Measurements from ENCODE around the gene SH3YL1.
A peak's percentile ranks its signal among the peaks of the same experiment; 100 is the strongest.

SH3YL1 gene

GRCh38 chr2:263774-264492 lies at the start of gene SH3YL1:
Gene SH3YL1, minus strand, starts transcription at chr2:264032. Its CDS starts 48 bp downstream, at chr2:263984.
- DNase-seq, result no peak

DNA sequence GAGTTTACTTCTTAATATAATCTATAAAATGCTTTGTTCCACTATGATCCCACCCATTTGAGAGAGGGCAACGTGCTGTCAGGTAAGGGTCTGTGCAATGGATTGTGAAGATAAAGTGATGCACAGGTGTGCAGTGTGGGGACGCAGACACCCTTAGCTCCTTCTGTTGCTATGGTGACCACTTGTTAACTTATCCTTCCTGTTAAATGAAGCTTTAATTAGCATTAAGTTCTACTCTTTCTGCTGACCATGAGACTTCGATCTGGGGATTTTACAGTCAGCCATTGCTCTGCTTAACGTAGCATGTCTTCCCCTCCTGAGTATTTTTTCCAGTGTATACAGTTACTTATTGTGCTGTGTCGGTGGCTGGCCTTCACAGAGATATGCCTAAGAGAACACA lies 47.2 kb upstream of the SH3YL1 start:
- DNase-seq, result no peak

- DNase-seq, result no peak
Observed at GRCh38 chr2:309954-310510, 46.2 kb upstream of the SH3YL1 start.

- peak; percentile 65 for DNase-seq
Observed at GRCh38 chr2:309148-309953, 45.5 kb upstream of the SH3YL1 start.

DNA sequence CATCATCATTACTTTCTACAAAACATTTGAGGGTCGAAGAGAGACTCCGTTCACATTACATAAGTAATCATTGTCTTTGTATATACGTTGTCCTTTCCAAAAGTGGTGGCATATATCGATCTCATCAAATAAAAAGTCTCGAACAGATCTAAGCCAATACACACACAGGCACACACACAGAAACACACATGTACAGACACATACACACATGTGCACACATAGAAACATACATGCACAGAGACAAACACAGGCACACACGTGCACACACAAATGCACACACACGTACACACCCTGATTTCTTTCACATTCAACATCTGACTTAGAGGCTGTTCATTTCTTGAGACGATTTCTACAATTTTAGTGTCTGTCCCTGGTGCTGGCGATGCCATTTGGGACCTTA lies 41.5 kb upstream of the SH3YL1 start:
- no peak for DNase-seq

DNA sequence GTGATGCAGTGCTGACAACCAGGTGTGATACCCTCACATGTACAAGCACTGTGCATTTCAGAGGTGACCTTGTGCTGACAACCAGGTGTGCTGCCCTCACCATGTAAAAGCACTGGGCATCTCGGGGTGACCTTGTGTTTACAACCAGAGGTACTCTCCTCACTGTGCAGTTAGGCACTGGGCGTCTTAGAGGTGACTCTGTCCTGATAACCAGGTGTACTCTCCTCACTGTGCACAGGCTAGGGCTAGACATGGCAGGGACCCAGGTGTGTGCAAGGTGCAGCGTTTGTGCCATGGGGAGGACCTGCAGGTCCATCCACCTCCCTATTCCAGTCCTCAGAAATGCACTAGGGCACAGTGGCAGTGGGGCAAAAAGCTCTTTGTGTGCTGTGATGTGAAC lies 32.5 kb upstream of the SH3YL1 start:
- DNase-seq, result no peak

- DNase-seq, result no peak
Observed at GRCh38 chr2:295090-295489, 31.3 kb upstream of the SH3YL1 start.

DNA sequence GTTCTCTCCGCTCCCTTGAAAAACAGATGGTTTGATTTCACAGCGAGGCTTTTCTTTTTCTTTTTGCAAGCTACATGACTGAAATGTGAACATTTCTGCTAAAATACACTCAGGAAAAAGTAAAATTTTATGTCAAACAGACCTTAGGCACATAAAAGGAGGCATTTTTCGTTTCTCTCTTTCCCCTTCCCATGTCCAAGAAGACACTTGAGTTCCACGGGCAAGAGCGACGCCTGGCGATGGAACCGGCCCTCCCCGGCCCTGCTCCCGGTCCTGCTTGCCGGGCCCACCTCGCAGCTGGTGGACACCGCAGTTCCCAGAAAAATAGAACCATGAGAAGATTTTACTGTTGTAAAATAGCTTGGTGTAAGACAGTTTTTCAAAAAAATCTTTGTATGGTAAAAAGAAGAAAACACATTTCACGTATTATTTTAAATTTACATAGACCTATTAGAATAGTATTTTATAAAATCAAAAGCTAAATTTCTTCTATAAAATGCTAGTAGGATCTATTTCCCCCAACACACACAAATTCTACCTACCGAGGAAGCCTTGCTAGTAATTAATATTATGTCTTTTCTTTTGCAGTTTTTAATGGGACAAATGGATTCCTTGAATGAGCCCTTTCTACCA lies 26.4 kb upstream of the SH3YL1 start:
- no peak for DNase-seq

DNA sequence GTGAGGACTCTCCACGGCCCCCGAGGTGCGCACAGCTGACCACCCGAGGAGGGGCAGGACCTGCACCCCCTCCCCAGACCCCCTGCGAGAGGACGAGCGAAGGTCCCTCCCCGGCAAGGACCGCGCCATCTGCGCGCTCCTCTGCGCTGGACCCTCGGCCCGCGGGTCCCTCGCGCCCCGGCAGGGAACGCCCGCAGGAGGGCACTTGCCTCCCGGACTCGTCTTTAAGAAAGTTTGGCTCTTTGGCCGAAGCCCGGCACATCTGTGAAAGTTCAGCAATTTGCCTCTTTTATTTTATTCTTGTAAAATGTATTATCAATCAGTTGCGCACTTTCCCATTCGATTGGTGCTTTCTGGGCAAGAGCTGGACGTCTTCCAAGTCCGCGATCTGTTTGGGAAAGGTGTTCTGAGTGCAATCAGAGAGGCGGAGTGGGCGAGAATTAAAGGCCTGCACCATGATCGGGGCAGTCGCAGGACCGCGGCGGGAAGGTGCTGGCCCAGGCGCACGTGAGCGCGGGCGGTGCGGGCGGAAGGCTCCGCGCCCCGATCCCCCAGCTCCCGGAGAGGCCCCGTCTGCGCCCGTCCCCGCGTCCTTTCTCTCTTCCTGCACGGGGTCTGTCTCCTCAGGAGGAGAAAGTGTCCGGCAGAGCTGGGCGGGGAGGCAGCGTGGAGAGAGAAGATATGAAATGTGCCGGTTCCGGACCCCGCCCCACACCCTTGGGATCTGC lies 25.7 kb upstream of the SH3YL1 start:
- no peak for DNase-seq

GRCh38 chr2:288758-289361 lies 25.0 kb upstream of the SH3YL1 start:
- DNase-seq, result no peak

- DNase-seq, result peak; percentile 51
Observed at GRCh38 chr2:287911-288757, 24.3 kb upstream of the SH3YL1 start, which contains the start of gene ALKAL2. Gene ALKAL2, minus strand, starts transcription at chr2:288091. Its CDS starts 256 bp downstream, at chr2:287835.

GRCh38 chr2:287471-287885 lies 23.6 kb upstream of the SH3YL1 start:
- DNase-seq, result peak; percentile 67

GRCh38 chr2:286774-287392 lies 23.1 kb upstream of the SH3YL1 start:
- DNase-seq, result peak; percentile 30

- DNase-seq, result no peak
Observed at GRCh38 chr2:286035-286434, 22.2 kb upstream of the SH3YL1 start.

DNA sequence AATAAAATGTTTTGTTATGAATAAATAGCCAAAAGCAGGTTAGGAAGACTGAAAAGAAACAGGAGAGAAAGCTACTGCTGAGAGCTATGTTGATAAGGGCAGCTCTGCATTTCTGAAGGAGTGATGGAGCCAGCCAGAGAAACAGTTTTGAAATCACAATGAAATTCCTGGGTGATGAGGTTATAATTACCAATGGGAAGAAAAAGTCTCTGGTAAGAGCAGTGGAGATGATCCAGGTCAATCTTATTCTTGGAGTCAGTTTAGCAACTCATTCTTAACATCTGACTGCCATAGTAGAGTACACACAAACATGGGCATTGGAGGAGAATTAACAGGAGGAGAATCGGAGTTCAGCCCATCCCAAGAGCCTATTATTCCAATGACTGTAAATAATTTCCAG lies 21.7 kb upstream of the SH3YL1 start:
- DNase-seq, result no peak

DNA sequence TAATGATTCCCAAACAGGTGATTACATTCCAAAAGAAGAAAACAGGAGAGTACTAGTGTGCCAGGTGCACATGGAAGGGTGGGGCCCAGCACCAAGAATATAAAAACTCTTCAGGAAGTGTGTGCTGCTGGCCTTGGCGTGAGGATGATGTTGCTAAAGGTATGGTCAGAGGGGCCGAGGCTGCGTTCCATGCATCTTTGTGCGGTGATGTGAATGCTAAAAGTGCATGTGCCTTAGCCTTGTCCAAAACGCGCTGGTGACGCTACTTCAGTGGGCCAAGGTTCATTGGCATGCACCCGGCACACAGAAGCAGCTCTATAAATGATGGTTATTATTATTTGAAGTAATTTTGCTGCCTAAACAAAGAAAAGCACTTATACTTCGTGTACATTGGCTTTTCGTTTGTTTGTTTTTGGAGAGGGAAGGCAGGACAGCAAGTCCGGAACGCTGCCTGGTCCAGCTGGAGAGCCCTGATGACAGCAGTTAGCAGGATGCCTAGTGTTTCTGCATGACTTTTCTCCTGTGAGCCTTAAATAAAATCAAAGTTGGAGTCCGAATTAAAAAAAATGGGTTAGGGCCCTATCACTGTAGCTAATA lies 21.2 kb upstream of the SH3YL1 start:
- DNase-seq, result no peak

GRCh38 chr2:283996-284794 lies 20.4 kb upstream of the SH3YL1 start:
- DNase-seq, result no peak

GRCh38 chr2:282371-283263 lies 18.8 kb upstream of the SH3YL1 start:
- DNase-seq, result no peak

Data from NCI-H146 (cell line).